Loucy (cell line): Measurements from ENCODE around the gene EPHA7.

Experiments
- H2AFZ ChIP-seq: fragments of 200-600 bp; sonication (generic); 2 replicates; pipeline ENCODE4 v1.6.0; 2016; ENCODE audit warnings: antibody characterized with exemption, mild to moderate bottlenecking, low read length, moderate library complexity
- H3F3A ChIP-seq: fragments of 200-600 bp; 2 replicates; pipeline ENCODE4 v1.6.0; 2016; ENCODE audit warnings: antibody characterized with exemption, low read depth, mild to moderate bottlenecking
- H3K27me3 ChIP-seq: fragments of 200-600 bp; sonication (generic); 2 replicates; pipeline ENCODE4 v1.6.1; 2014; ENCODE audit warnings: low read length, mild to moderate bottlenecking; ENCODE audit not compliant: insufficient read depth, poor library complexity, severe bottlenecking
- H3K36me3 ChIP-seq: fragments of 200-600 bp; sonication (generic); 2 replicates; pipeline ENCODE4 v1.6.1; 2016; ENCODE audit warnings: low read length; ENCODE audit not compliant: insufficient read depth
- H3K4me1 ChIP-seq: fragments of 200-600 bp; sonication (generic); 2 replicates; pipeline ENCODE4 v1.5.1; 2014; ENCODE audit warnings: low read length, mild to moderate bottlenecking; ENCODE audit not compliant: insufficient read depth, poor library complexity, severe bottlenecking
- H3K4me2 ChIP-seq: fragments of 200-600 bp; sonication (generic); 2 replicates; pipeline ENCODE4 v1.6.0; 2014; ENCODE audit warnings: antibody characterized with exemption, low read length, low read depth, mild to moderate bottlenecking; ENCODE audit not compliant: poor library complexity, severe bottlenecking
- H3K4me3 ChIP-seq: fragments of 200-600 bp; sonication (generic); 2 replicates; pipeline ENCODE4 v1.5.1; 2014; ENCODE audit warnings: low read length, mild to moderate bottlenecking, mixed read lengths; ENCODE audit not compliant: poor library complexity, severe bottlenecking
- H3K79me2 ChIP-seq: fragments of 200-600 bp; sonication (generic); 2 replicates; pipeline ENCODE4 v1.6.1; 2014; ENCODE audit warnings: low read length; ENCODE audit not compliant: insufficient read depth
- H3K9ac ChIP-seq: fragments of 200-600 bp; sonication (generic); 2 replicates; pipeline ENCODE4 v1.6.0; 2014; ENCODE audit warnings: mild to moderate bottlenecking, low read depth, low read length, moderate library complexity; ENCODE audit not compliant: poor library complexity, severe bottlenecking
- H3K9me2 ChIP-seq: fragments of 200-600 bp; sonication (generic); replicated peaks from 2 replicates; pipeline ENCODE4 v1.6.1; 2016; ENCODE audit warnings: low read depth, low read length, mixed read lengths
- H3K9me3 ChIP-seq: fragments of 200-600 bp; sonication (generic); 2 replicates; pipeline ENCODE4 v1.6.1; 2014; ENCODE audit warnings: mild to moderate bottlenecking, antibody characterized with exemption, low read length, low read depth; ENCODE audit not compliant: insufficient read depth
- H4K20me1 ChIP-seq: fragments of 200-600 bp; sonication (generic); 2 replicates; pipeline ENCODE4 v1.6.0; 2014; ENCODE audit warnings: antibody characterized with exemption, low read length, mild to moderate bottlenecking; ENCODE audit not compliant: insufficient read depth, poor library complexity, severe bottlenecking
- CTCF ChIP-seq: fragments of 200-600 bp; sonication (generic); conservative IDR thresholded peaks from 2 replicates; pipeline ENCODE4 v1.5.1; 2014; ENCODE audit warnings: mild to moderate bottlenecking, antibody characterized with exemption, low read length
- EZH2phosphoT487 ChIP-seq: fragments of 200-600 bp; IDR thresholded peaks from 2 replicates; pipeline ENCODE4 v1.6.1; 2018; ENCODE audit warnings: antibody characterized with exemption, mild to moderate bottlenecking, moderate library complexity, borderline replicate concordance

Gene EPHA7

GRCh38 chr6:93453956-93454355 is 34.6 kb upstream of the EPHA7 start:
- H3K4me3 ChIP-seq: no peak overlapping the region
- H3K79me2 ChIP-seq: no peaks in the 10 kb centered on the region
- TF ChIP-seq EZH2phosphoT487 (no peak), CTCF (no peak)
- H3K27me3 ChIP-seq: no peaks in the 10 kb centered on the region
- H2AFZ ChIP-seq: no peak overlapping the region
- no peaks in the 10 kb centered on the region for H3K36me3 ChIP-seq
- no peaks in the 10 kb centered on the region for H3K9me2 ChIP-seq
- no peaks in the 10 kb centered on the region for H3K9me3 ChIP-seq
- no peak overlapping the region for H3K9ac ChIP-seq
- no peak overlapping the region for H3K4me2 ChIP-seq
- H4K20me1 ChIP-seq: no peaks in the 10 kb centered on the region
- H3K4me1 ChIP-seq: no peaks in the 10 kb centered on the region
- no peaks in the 10 kb centered on the region for H3F3A ChIP-seq

GRCh38 chr6:93447874-93448273 is 28.5 kb upstream of the EPHA7 start:
- Histone ChIP-seq H2AFZ (no peak overlapping the region), H3K9ac (no peak overlapping the region), H3K79me2 (no peaks in the 10 kb centered on the region), H3K4me2 (no peak overlapping the region), H3K9me3 (no peaks in the 10 kb centered on the region), H3K4me1 (no peaks in the 10 kb centered on the region), H3K27me3 (no peaks in the 10 kb centered on the region), H3K9me2 (no peaks in the 10 kb centered on the region), H3F3A (no peaks in the 10 kb centered on the region), H4K20me1 (no peaks in the 10 kb centered on the region), H3K36me3 (no peaks in the 10 kb centered on the region), H3K4me3 (no peak overlapping the region)
- TF ChIP-seq EZH2phosphoT487: no peak
- TF ChIP-seq CTCF: peak; percentile 60

- Histone ChIP-seq H4K20me1 (no peaks in the 10 kb centered on the region), H3K79me2 (no peaks in the 10 kb centered on the region), H3K4me3 (no peak overlapping the region), H3K36me3 (no peaks in the 10 kb centered on the region), H3F3A (no peaks in the 10 kb centered on the region), H3K9me3 (no peaks in the 10 kb centered on the region), H3K4me1 (no peaks in the 10 kb centered on the region), H3K9me2 (no peaks in the 10 kb centered on the region), H3K27me3 (no peaks in the 10 kb centered on the region), H3K4me2 (no peak overlapping the region), H2AFZ (no peak overlapping the region), H3K9ac (no peak overlapping the region)
- no peak for TF ChIP-seq EZH2phosphoT487
- TF ChIP-seq CTCF: no peak
These were observed 18.1 kb upstream of the EPHA7 start for GRCh38 chr6:93437491-93437890.
